HCT116 (cell line): ENCODE data around the gene ZSCAN21. TPM values are rescaled to one million over a fixed set of nuclear protein-coding genes. Genes with fewer than 3 reads are reported as not detected.

Experiments
- ATAC-seq: fragments of 200-7000 bp; cut with Tn5 transposase; 2 replicates; pipeline ENCODE4 v1.9.1; 2020; ENCODE audit warnings: mild to moderate bottlenecking, moderate library complexity
- BruUV-seq: library from RNA; stranded (reverse); fragments of 400-500 nt; replicated peaks from 2 replicates; lab custom pipeline; 2021; lab: Mats Ljungman, UMichigan
- CTCF ChIA-PET: fragments of 300-600 bp; sonication (Branson Sonifier 250); formaldehyde crosslinking; loops from one replicate; lab custom pipeline; 2021; ENCODE audit warnings: antibody characterized with exemption; lab: Charles Lee
- POLR2A ChIA-PET: fragments of 300-600, 350-600 bp; sonication (Branson Sonifier 250); formaldehyde crosslinking; loops from one replicate; lab custom pipeline; 2021; ENCODE audit warnings: antibody characterized with exemption; lab: Charles Lee
- RAD21 ChIA-PET, 2 experiments: fragments of 300-600 bp; sonication (Branson Sonifier 250); formaldehyde crosslinking; loops; one replicate each; lab custom pipeline; 2023; ENCODE audit warnings: low total read pairs in 2 of 2; ENCODE audit not compliant: uncharacterized antibody in 2 of 2, unreplicated experiment in 2 of 2, low non-redundant PET in 1 of 2; lab: Charles Lee
- DNase-seq: peaks from one replicate; pipeline ENCODE4 v3.0.0-alpha.2; 2010; ENCODE audit warnings: low read depth, low spot score
- H2AFZ ChIP-seq: fragments of 200-600 bp; shearing (Covaris generic), sonication (generic); 2 replicates; pipeline ENCODE4 v1.6.1; 2017; ENCODE audit warnings: low read depth, mixed run types, mixed read lengths, antibody characterized with exemption, low read length; ENCODE audit not compliant: poor library complexity, severe bottlenecking
- H3K27ac ChIP-seq: 2 replicates; pipeline ENCODE4 v1.5.1; 2012; ENCODE audit warnings: low read depth, low read length
- H3K27me3 ChIP-seq: fragments of 200-600 bp; sonication (generic); 2 replicates; pipeline ENCODE4 v1.6.1; 2016; ENCODE audit warnings: mixed run types, low read length, mixed read lengths; ENCODE audit not compliant: insufficient read depth
- H3K36me3 ChIP-seq, 2 experiments: fragments of 200-500 bp in 1 of 2; fragments of 200-600 bp in 1 of 2; sonication (Bioruptor generic) in 1 of 2; sonication (generic) in 1 of 2; 2 replicates each; pipeline versions ENCODE4 v1.5.1 to v1.6.1; 2014 to 2016; ENCODE audit warnings: low read length in 2 of 2, inconsistent platforms in 1 of 2, mixed read lengths in 1 of 2, mixed run types in 1 of 2; ENCODE audit not compliant: insufficient read depth in 2 of 2, control insufficient read depth in 1 of 2
- H3K4me1 ChIP-seq, 2 experiments: fragments of 200-600 bp in 1 of 2; sonication (generic) in 1 of 2; 2 replicates each; pipeline versions ENCODE4 v1.5.1 to v1.6.1; 2012 to 2017; ENCODE audit warnings: low read length in 2 of 2, inconsistent platforms in 1 of 2, mild to moderate bottlenecking in 1 of 2, mixed read lengths in 1 of 2, mixed run types in 1 of 2, moderate library complexity in 1 of 2; ENCODE audit not compliant: insufficient read depth in 2 of 2, control insufficient read depth in 1 of 2
- H3K4me2 ChIP-seq: fragments of 200-600 bp; sonication (generic); 2 replicates; pipeline ENCODE4 v1.6.1; 2017; ENCODE audit warnings: mixed run types, low read length, mixed read lengths
- H3K4me3 ChIP-seq, 2 experiments: fragments of 200-600 bp in 1 of 2; sonication (generic) in 1 of 2; replicated peaks in 1 of 2; 2 replicates each; pipeline ENCODE4 v1.5.1; 2011 to 2016; ENCODE audit warnings: low read length in 2 of 2, control low read depth in 1 of 2, low read depth in 1 of 2, mild to moderate bottlenecking in 1 of 2, mixed read lengths in 1 of 2, mixed run types in 1 of 2
- H3K79me2 ChIP-seq: fragments of 200-600 bp; sonication (generic); 2 replicates; pipeline ENCODE4 v1.6.1; 2017; ENCODE audit warnings: mild to moderate bottlenecking, mixed run types, low read length, moderate library complexity, mixed read lengths; ENCODE audit not compliant: insufficient read depth
- H3K9ac ChIP-seq: fragments of 200-600 bp; sonication (generic); 2 replicates; pipeline ENCODE4 v1.6.1; 2016; ENCODE audit warnings: low read length, mixed read lengths
- H3K9me2 ChIP-seq: fragments of 200-600 bp; sonication (generic), shearing (Covaris generic); 2 replicates; pipeline ENCODE4 v1.6.1; 2017; ENCODE audit warnings: mixed run types, mild to moderate bottlenecking, moderate library complexity; ENCODE audit not compliant: insufficient read depth
- H3K9me3 ChIP-seq, 2 experiments: fragments of 200-500 bp in 1 of 2; fragments of 200-600 bp in 1 of 2; sonication (Bioruptor generic) in 1 of 2; sonication (generic) in 1 of 2; 2 replicates each; pipeline ENCODE4 v1.6.1; 2014 to 2017; ENCODE audit warnings: low read length in 2 of 2, mixed read lengths in 2 of 2, inconsistent platforms in 1 of 2, low read depth in 1 of 2, mild to moderate bottlenecking in 1 of 2, mixed run types in 1 of 2, moderate library complexity in 1 of 2; ENCODE audit not compliant: control insufficient read depth in 1 of 2, insufficient read depth in 1 of 2
- H4K20me1 ChIP-seq: fragments of 200-600 bp; sonication (generic), shearing (Covaris generic); 2 replicates; pipeline ENCODE4 v1.6.1; 2017; ENCODE audit warnings: mixed run types, mild to moderate bottlenecking, moderate library complexity; ENCODE audit not compliant: insufficient read depth
- CEBPB ChIP-seq: IDR thresholded peaks from 2 replicates; pipeline ENCODE4 v1.6.1; 2012; ENCODE audit warnings: low read depth
- POLR2AphosphoS5 ChIP-seq: IDR thresholded peaks from 2 replicates; pipeline ENCODE4 v1.6.1; 2011; ENCODE audit warnings: mild to moderate bottlenecking, low read depth, low read length, moderate library complexity
- RAD21 ChIP-seq: IDR thresholded peaks from 2 replicates; pipeline ENCODE4 v1.6.1; 2012; ENCODE audit warnings: low read depth, mild to moderate bottlenecking
- ZFX ChIP-seq: fragments of 450-650 bp; IDR thresholded peaks from 2 replicates; pipeline ENCODE4 v1.6.1; 2017
- intact Hi-C: fragments of 100-400 bp; cut with micrococcal nuclease; formaldehyde crosslinking; loops from 2 replicates; pipeline ENCODE4 v1.10.0; 2022
- total RNA-seq: library from RNA; stranded (reverse); gene quantifications from one replicate; pipeline ENCODE4 v1.2.1, GENCODE V29; 2021; ENCODE audit not compliant: unreplicated experiment
- TF ChIP-seq, protein P1 (sequence below): IDR thresholded peaks from 2 replicates; pipeline ENCODE4 v1.6.1; 2011; ENCODE audit warnings: mild to moderate bottlenecking, low read length, moderate library complexity; ENCODE audit not compliant: insufficient replicate concordance; ENCODE audit errors: extremely low read depth
- TF ChIP-seq, protein P2 (sequence below), 3 experiments: fragments of 200-600 bp in 1 of 3; sonication (generic) in 1 of 3; IDR thresholded peaks in 2 of 3; conservative IDR thresholded peaks in 1 of 3; 2 replicates each; pipeline ENCODE4 v1.5.1; 2012 to 2017; ENCODE audit warnings: low read depth in 2 of 3, low read length in 2 of 3, antibody characterized with exemption in 1 of 3, borderline replicate concordance in 1 of 3, control low read depth in 1 of 3, mild to moderate bottlenecking in 1 of 3, mixed read lengths in 1 of 3, mixed run types in 1 of 3, moderate library complexity in 1 of 3; ENCODE audit not compliant: insufficient read depth in 1 of 3

ZSCAN21 gene
- total RNA-seq, 1 experiment from 2014 or later = 10.3 TPM

DNA sequence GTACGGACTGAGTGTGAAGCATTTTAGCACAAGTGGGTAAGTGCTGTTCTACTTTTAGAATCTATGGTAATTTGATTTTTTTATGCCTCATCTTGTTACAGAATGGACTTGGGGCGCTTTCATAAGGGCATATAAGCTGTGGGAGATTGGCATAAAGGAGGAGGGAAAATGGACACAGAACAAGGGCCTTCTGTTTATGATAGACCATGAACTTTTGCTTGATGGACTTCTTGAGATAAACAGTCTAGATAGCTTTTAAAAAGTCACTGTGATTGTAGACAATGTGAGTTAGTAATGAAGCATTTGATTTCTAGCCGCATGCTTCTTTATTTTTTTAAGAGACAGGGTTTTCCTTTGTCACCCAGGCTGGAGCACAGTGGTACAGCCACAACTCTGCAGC, 2.0 kb downstream of the ZSCAN21 start:
- H2AFZ ChIP-seq = no peak overlapping the region
- H3K4me3 ChIP-seq = no peak overlapping the region
- peaks cover 14% of the 10 kb centered on the region for H3K79me2 ChIP-seq
- BruUV-seq = TSS peak; percentile 20
- H3K4me1 ChIP-seq = peaks cover 10 to 16% of the 10 kb centered on the region in 2 experiments; a peak in 2 of 4 replicates
- POLR2A ChIA-PET = interaction anchor here (0.7 kb wide), 1 partner anchor 427 kb away, joined by 3 read pairs; no protein-coding TSS in a partner anchor
- no peak overlapping the region for H3K9ac ChIP-seq
- DNase-seq (no peak), ATAC-seq (no peak)
- H3K27me3 ChIP-seq = no peaks in the 10 kb centered on the region
- H3K36me3 ChIP-seq = peaks cover 0 to 3% of the 10 kb centered on the region in 2 experiments; a peak in 1 of 4 replicates
- CTCF ChIA-PET = interaction anchor here (1.0 kb wide), 1 partner anchor 58 kb away, joined by 8 read pairs; no protein-coding TSS in a partner anchor
- intact Hi-C loops = loop anchor here (2.0 kb wide), 1 partner anchor 139 kb away; no protein-coding TSS in a partner anchor
- RAD21 ChIA-PET = no interaction called here
- H3K27ac ChIP-seq = no peak overlapping the region
- H4K20me1 ChIP-seq = no peaks in the 10 kb centered on the region
- no peaks in the 10 kb centered on the region for H3K9me3 ChIP-seq
- TF ChIP-seq RAD21 (no peak), CEBPB (no peak), POLR2AphosphoS5 (no peak)
- TF ChIP-seq, protein P1, sequence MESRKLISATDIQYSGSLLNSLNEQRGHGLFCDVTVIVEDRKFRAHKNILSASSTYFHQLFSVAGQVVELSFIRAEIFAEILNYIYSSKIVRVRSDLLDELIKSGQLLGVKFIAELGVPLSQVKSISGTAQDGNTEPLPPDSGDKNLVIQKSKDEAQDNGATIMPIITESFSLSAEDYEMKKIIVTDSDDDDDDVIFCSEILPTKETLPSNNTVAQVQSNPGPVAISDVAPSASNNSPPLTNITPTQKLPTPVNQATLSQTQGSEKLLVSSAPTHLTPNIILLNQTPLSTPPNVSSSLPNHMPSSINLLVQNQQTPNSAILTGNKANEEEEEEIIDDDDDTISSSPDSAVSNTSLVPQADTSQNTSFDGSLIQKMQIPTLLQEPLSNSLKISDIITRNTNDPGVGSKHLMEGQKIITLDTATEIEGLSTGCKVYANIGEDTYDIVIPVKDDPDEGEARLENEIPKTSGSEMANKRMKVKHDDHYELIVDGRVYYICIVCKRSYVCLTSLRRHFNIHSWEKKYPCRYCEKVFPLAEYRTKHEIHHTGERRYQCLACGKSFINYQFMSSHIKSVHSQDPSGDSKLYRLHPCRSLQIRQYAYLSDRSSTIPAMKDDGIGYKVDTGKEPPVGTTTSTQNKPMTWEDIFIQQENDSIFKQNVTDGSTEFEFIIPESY = no peak
- no peaks in the 10 kb centered on the region for H3K9me2 ChIP-seq
- H3K4me2 ChIP-seq = no peak overlapping the region

DNA sequence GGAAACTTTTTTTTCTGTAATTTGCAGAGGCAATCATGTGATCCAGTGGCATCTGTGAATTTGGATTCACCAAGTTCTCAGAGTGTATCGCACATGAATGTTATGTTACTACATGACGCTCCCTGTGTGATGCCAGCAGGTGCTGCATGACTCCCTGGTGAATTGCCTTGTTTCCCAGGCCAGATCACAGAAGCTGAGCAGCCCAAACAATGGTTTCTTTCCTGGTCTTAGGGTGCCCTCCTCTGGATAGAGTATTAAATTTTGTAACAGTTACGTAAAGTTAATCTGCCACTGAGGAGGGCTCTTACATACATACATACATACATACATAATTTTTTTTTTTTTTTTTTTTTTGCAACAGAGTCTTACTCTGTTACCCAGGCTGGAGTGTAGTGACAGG, 3.6 kb downstream of the ZSCAN21 start:
- Histone ChIP-seq H3K27me3 (no peaks in the 10 kb centered on the region), H3K4me1 (peaks cover 10 to 16% of the 10 kb centered on the region in 2 experiments; a peak in 2 of 4 replicates), H3K27ac (no peak overlapping the region), H3K9ac (no peak overlapping the region), H3K79me2 (peaks cover 14% of the 10 kb centered on the region), H2AFZ (no peak overlapping the region)
- no TSS peak for BruUV-seq
- intact Hi-C loops = loop anchor here (1.0 to 2.0 kb wide), 2 partner anchors 59 to 140 kb away; no protein-coding TSS in a partner anchor
- TF ChIP-seq RAD21 (peak; percentile 79), ZFX (no peak)
- TF ChIP-seq, protein P2, sequence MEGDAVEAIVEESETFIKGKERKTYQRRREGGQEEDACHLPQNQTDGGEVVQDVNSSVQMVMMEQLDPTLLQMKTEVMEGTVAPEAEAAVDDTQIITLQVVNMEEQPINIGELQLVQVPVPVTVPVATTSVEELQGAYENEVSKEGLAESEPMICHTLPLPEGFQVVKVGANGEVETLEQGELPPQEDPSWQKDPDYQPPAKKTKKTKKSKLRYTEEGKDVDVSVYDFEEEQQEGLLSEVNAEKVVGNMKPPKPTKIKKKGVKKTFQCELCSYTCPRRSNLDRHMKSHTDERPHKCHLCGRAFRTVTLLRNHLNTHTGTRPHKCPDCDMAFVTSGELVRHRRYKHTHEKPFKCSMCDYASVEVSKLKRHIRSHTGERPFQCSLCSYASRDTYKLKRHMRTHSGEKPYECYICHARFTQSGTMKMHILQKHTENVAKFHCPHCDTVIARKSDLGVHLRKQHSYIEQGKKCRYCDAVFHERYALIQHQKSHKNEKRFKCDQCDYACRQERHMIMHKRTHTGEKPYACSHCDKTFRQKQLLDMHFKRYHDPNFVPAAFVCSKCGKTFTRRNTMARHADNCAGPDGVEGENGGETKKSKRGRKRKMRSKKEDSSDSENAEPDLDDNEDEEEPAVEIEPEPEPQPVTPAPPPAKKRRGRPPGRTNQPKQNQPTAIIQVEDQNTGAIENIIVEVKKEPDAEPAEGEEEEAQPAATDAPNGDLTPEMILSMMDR (IDR thresholded peaks at IDR 0.05 in 2 of 3, conservative IDR thresholded peaks at IDR 0.05 in 1 of 3; ENCODE audit: borderline replicate concordance in 1 of 3, insufficient read depth in 1 of 3, low read depth in 2 of 3, low read length in 2 of 3) = peak; percentile 17 to 58 (median 38); a peak in 4 of 6 replicates
- TF ChIP-seq, all 23 proteins: peak for 2
- POLR2A ChIA-PET = no interaction called here
- Histone ChIP-seq H3K36me3 (peaks cover 9 to 15% of the 10 kb centered on the region in 2 experiments; a peak in 3 of 4 replicates), H3K4me3 (no peak overlapping the region), H4K20me1 (no peaks in the 10 kb centered on the region), H3K4me2 (no peak overlapping the region), H3K9me3 (no peaks in the 10 kb centered on the region), H3K9me2 (no peaks in the 10 kb centered on the region)
- ATAC-seq (peak; percentile 68), DNase-seq (peak; percentile 57)
- RAD21 ChIA-PET = interaction anchor here (0.6 to 1.3 kb wide), 4 partner anchors 59 to 140 kb away, joined by 3 to 5 read pairs (median 3); partner anchors contain the start of gene GPC2 (in 1 of the 2)
- CTCF ChIA-PET = interaction anchor here (1.2 to 1.9 kb wide), 4 partner anchors 59 to 528 kb away, joined by 4 to 14 read pairs (median 6); no protein-coding TSS in a partner anchor
